GM13976 (cell line): Measurements from ENCODE around the gene ZNF678.

Experiments
- DNase-seq: peaks from one replicate; pipeline ENCODE4 v3.0.0; 2012; ENCODE audit warnings: low spot score
- in situ Hi-C: fragments of 300-500 bp; cut with MboI; formaldehyde crosslinking; loops from one replicate; pipeline ENCODE4 v1.12.0; 2022; ENCODE audit warnings: low sequenced_read_pairs, mixed read lengths, inconsistent platforms; ENCODE audit not compliant: unreplicated experiment
- TF ChIP-seq, protein P1 (sequence below): IDR thresholded peaks from 2 replicates; pipeline ENCODE4 v1.5.1; 2012; ENCODE audit warnings: borderline replicate concordance, mild to moderate bottlenecking; ENCODE audit not compliant: insufficient read depth; ENCODE audit errors: extremely low read depth, missing control alignments, control extremely low read depth

ZNF678 gene

DNA sequence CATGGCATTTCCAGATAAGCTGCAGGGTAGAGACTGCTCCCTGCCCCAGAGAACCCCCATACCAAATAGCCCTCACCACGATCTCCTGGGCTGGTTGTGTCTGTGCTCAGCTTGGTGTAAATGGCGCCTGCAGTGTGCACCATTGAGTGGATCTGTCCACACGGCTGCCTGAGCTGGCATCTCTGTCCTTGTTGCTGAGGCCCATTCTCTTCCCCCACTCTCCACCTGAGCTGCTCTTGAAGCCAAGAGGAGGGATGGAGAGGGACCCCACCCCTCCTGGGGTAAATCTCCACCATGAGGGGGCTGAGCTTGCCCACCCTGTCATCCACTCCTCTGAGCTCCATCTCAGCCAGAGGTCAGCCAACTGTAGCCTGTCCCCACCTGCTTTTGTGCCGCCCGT is 18.0 kb upstream of the ZNF678 start:
- DNase-seq = no peak
- TF ChIP-seq, protein P1, sequence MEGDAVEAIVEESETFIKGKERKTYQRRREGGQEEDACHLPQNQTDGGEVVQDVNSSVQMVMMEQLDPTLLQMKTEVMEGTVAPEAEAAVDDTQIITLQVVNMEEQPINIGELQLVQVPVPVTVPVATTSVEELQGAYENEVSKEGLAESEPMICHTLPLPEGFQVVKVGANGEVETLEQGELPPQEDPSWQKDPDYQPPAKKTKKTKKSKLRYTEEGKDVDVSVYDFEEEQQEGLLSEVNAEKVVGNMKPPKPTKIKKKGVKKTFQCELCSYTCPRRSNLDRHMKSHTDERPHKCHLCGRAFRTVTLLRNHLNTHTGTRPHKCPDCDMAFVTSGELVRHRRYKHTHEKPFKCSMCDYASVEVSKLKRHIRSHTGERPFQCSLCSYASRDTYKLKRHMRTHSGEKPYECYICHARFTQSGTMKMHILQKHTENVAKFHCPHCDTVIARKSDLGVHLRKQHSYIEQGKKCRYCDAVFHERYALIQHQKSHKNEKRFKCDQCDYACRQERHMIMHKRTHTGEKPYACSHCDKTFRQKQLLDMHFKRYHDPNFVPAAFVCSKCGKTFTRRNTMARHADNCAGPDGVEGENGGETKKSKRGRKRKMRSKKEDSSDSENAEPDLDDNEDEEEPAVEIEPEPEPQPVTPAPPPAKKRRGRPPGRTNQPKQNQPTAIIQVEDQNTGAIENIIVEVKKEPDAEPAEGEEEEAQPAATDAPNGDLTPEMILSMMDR = no peak
- in situ Hi-C loops = no loop called here

DNA sequence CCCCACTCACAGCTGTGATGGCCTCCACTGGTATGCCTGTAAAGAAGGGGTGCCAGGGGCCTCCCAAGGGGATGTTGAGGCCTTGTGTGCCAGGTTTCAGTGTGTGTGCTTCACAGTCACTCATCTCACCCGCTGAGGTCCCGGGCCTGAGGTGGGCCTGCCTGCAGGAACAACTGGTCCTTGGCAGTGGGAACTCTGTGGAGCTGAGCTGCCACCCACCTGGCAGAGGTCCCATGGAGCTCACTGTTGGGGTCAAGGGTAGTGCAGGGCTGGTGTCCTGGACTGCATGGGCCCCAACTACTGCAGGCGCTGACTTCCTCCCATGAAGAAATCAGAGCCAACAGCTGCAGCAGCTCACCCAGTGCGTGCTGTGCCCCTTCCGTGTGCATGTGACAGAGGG is 17.3 kb upstream of the ZNF678 start:
- in situ Hi-C loops = no loop called here
- TF ChIP-seq, protein P1 = no peak
- DNase-seq = no peak

- TF ChIP-seq, protein P1 = no peak
- DNase-seq = no peak
- in situ Hi-C loops = no loop called here
Observed at GRCh38 chr1:227546598-227547309, 16.6 kb upstream of the ZNF678 start.

GRCh38 chr1:227547310-227548118 is 15.8 kb upstream of the ZNF678 start:
- no peak for DNase-seq
- TF ChIP-seq, protein P1 = no peak
- in situ Hi-C loops = no loop called here

- in situ Hi-C loops = no loop called here
- TF ChIP-seq, protein P1 = no peak
- no peak for DNase-seq
Observed at GRCh38 chr1:227548119-227548397, 15.3 kb upstream of the ZNF678 start.

GRCh38 chr1:227548448-227548847 is 14.9 kb upstream of the ZNF678 start:
- no peak for DNase-seq
- in situ Hi-C loops = no loop called here
- TF ChIP-seq, protein P1 = no peak
